DMS79 treated with DMSO at 0.1 percent for 48 hours (cell line): ENCODE measurements around the gene FAAH2.
"Not testable (repeated sequence)": the region's sequence is repeated elsewhere in the genome, so short reads cannot be mapped to it uniquely, and the experiment has no call there.

Experiments used
- DNase-seq: peaks from one replicate; lab custom pipeline; 2025; lab: John Stamatoyannopoulos, UW

The FAAH2 gene

GRCh38 chrX:57286507-57287251 lies at the start of gene FAAH2:
Gene FAAH2, plus strand, starts transcription at chrX:57286706. Its CDS starts 120 bp downstream, at chrX:57286826.
- DNase-seq = peak; percentile 67

- DNase-seq = no peak
Observed at GRCh38 chrX:57241967-57242366, 44.5 kb upstream of the FAAH2 start.

GRCh38 chrX:57251965-57252364 lies 34.5 kb upstream of the FAAH2 start:
- DNase-seq = no peak

- DNase-seq = no peak
Observed at GRCh38 chrX:57265126-57265525, 21.4 kb upstream of the FAAH2 start.

GRCh38 chrX:57266275-57266674 lies 20.2 kb upstream of the FAAH2 start:
- DNase-seq = no peak

- DNase-seq = no peak
Observed at GRCh38 chrX:57266871-57267270, 19.6 kb upstream of the FAAH2 start.

- no peak for DNase-seq
Observed at GRCh38 chrX:57267308-57267707, 19.2 kb upstream of the FAAH2 start.

GRCh38 chrX:57270980-57271379 lies 15.5 kb upstream of the FAAH2 start:
- no peak for DNase-seq

GRCh38 chrX:57282568-57282967 lies 3.9 kb upstream of the FAAH2 start:
- no peak for DNase-seq

GRCh38 chrX:57285001-57285400 lies 1.5 kb upstream of the FAAH2 start:
- no peak for DNase-seq

- no peak for DNase-seq
Observed at GRCh38 chrX:57289089-57289488, 2.6 kb downstream of the FAAH2 start.

GRCh38 chrX:57294961-57295360 lies 8.5 kb downstream of the FAAH2 start:
- no peak for DNase-seq

GRCh38 chrX:57295679-57296078 lies 9.2 kb downstream of the FAAH2 start:
- DNase-seq = not testable (repeated sequence)

- no peak for DNase-seq
Observed at GRCh38 chrX:57313583-57314215, 27.2 kb downstream of the FAAH2 start.

- DNase-seq = no peak
Observed at GRCh38 chrX:57329008-57329407, 42.5 kb downstream of the FAAH2 start.

- DNase-seq = not testable (repeated sequence)
Observed at GRCh38 chrX:57335790-57336189, 49.3 kb downstream of the FAAH2 start.

GRCh38 chrX:57353472-57354132 lies 67.1 kb downstream of the FAAH2 start:
- DNase-seq = no peak

- no peak for DNase-seq
Observed at GRCh38 chrX:57364145-57364544, 77.6 kb downstream of the FAAH2 start.

- no peak for DNase-seq
Observed at GRCh38 chrX:57366430-57366829, 79.9 kb downstream of the FAAH2 start.

- no peak for DNase-seq
Observed at GRCh38 chrX:57367649-57368048, 81.1 kb downstream of the FAAH2 start.

GRCh38 chrX:57368158-57368557 lies 81.7 kb downstream of the FAAH2 start:
- DNase-seq = no peak

GRCh38 chrX:57379296-57379695 lies 92.8 kb downstream of the FAAH2 start:
- DNase-seq = no peak
